Superior temporal gyrus (tissue), 1 donor: Measurements from ENCODE around the gene STT3A.

Experiments used
- DNase-seq: peaks from one replicate; pipeline ENCODE4 v3.0.0-alpha.2; 2016; ENCODE audit errors: extremely low spot score

STT3A gene

DNA sequence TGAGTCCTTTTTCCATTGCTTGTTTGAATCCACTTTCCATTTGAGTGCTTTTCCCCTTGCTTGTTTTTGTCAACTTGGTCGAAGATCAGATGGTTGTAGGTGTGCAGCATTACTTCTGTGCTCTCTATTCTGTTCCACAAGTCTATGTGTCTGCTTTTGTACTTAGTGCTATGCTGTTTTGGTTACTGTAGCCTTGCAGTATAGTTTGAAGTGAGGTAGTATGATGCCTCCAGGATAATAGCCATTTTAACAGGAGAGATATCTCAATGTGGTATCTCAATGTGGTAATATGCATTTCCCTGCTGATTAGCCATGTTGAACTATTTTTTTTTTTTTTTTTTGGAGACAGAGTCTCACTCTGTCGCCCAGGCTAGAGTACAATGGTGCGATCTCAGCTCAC is 71.3 kb downstream of the STT3A start:
- DNase-seq: no peak

DNA sequence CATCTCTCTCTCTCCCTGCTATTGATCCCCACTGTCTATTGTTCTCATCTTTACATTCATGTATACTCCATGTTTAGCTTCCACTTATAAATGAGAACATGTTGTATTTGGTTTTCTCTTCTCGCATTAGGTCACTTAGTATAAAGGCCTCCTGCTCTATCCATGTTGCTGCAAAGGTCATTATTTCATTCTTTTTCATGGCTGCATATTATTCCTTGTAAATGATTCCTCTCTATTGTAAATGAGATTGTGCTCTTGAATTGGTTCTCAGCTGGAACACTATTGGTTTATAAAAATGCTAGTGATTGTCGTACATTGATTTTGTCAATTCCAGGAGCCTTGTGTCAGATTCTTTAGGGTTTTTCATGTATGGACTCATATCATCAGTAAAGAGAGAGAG is 74.5 kb downstream of the STT3A start:
- no peak for DNase-seq

DNA sequence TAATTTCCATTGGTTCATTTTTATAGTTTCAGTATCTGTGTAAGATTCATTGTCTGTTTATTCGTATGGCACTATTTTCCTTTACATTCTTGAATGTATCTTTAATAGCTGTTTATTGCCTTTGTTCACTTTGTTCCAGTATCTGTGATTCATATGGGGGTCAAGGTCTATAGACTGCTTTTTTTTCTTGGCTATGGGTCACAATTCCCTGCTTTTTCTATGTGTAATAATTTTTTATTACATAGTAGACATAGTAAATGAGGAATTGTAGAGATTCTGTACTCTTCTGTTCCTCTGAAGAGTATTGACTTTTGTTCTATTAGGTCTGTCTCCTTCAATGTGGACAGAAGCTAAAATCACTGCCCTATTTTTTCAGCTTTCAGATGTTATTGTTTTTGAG is 77.5 kb downstream of the STT3A start:
- no peak for DNase-seq

DNA sequence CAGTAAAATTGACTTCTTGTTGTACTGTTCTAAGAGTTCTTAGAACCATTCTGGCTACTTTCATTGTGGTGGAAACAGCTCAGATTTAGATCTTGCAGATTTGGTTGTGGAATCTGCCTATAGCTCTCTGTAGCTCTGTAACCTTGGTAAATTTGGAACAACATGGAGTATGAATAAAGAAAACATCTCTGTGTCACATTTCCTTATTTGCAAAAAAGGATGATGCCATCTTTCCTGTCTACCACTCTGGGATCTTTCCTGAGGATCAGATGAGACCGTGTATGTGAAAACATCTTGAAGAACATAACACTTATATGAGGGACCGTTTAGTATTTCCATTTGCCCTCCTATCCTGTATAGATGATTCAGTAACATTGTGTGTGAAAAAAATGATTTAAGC is 78.9 kb downstream of the STT3A start:
- DNase-seq: no peak
